OCI-M2 (cell line): ENCODE results near the gene ADSS2.

Experiments used
- DNase-seq: peaks from one replicate; lab custom pipeline; 2025; ENCODE audit not compliant: unreplicated experiment; lab: John Stamatoyannopoulos, UW

The ADSS2 gene

DNA sequence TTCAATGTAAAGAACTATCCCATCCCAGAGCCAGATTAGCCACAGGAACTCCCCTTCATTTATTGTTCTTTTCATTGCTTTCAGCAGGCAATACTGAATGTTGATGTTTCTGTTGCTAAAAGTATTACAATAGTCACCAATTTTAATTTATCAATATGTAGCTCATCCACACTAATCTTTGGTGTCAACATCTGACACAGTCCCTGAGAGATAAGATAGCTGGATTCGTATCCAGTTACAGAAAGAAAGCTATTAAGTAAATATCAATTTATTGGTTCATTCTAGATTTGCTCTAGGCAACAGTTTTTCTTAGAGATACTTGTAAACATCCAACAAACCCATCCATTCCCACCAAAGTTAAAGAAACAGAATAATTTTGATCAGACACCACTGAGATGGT, 4.7 kb downstream of the ADSS2 start:
- DNase-seq = no peak

DNA sequence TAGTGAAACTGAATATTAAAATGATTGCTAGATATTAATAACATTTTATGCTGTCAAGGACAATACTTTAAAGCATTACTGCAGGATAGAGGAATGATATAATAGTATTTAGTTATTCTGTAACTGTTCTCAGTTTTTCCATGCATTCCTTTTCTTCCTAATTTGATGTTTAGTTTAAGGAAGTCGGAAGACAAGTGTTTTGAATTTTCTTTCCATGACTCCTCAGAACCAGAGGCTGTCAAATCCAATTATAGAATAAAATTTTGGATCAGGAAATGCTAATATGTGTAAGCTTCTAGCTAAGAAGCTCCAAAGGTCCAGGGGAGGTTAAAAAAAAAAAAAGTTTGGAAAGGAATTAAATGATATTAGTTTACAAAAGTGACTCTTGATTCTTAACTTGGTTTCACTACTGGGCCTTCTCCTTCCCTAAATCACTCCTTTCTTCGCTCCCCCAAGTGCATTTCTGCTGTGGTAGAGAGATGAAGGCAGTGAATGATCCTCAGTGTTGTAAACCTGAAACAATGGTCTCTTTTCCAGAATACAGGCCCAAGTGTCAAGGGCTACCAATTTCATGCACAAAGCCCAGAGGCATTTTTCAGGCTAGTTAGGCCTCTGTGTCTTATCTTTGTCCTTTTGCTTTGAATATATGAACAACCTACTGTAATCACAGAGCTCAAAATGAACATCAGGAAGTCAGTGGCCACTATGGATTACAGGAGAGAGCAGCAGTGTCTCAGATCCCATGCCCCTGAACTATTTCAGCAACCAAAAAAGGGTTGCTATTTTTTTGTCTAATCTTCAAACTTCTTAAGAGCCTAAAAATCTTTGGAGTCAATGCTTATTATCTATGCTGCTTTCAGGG, 6.2 kb downstream of the ADSS2 start:
- no peak for DNase-seq

DNA sequence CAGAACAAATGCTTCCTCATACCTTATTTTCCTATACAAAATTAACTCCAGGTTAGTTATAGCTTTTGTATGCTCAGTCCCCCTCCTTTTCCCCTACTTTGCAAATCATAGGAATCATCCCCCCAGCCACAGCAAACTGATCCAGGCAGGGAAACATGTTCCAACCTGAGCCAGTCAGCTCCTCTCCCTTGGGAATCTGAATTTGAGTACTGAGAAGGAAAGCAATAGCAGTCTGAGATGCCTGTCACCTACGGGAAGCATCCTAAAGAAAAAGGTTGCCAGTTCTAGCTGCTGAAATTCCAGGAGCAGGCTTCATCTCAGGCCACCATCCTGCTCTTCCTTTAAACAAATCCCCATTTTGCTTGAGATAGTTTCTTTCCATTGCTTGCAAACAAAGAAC, 6.9 kb downstream of the ADSS2 start:
- DNase-seq = no peak

- no peak for DNase-seq
Observed at GRCh38 chr1:244442850-244443249, 8.9 kb downstream of the ADSS2 start.

DNA sequence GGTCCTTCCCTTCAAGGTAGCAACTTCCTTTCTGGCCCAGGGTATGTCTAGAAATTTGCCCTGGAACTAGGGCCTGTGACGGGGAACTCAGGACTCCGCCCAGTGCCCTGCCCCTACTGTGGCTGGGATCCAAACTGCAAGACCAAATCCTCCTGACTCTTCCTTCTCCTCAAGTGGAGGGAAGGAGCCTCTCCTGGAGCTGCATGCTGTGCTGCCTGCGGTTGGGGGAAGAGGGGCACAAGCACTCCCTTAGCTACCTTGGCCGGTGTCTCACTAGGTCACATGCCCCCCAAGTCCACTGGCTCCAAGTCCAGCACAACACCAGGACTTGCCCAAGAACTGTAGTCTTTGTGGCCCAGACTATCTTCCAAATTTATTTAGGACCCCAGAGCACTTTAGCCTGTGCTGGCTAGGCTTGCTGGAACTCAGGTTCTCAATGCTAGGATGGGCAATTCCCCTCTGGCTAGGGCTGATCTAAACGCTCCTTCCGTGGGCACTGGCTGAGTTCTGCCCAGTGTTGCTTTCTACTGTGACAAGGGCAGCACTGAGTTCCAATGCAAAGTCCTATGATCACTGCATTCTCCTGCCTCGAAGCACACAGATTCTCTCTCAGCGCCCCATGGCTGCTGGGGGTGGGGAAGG, 12.2 kb downstream of the ADSS2 start:
- DNase-seq = no peak

DNA sequence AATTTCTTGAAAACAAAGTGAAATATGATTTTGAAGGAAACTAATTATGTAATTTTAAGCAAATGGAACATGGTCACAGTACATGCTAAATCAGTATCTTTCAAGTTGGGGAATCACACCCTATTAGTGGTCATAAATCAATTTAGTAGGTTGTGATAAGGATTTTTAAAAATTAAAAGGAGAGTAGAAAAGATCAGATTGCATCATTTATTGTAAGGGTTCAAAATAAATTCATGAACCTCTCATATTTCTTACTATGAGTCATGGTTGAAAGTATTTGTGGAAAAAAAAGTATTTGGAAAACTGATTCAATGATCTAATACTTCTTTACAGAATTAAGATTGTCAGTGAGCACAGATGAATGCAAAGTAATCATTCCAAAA, 14.6 kb downstream of the ADSS2 start:
- DNase-seq = no peak

GRCh38 chr1:244436336-244437085, 15.2 kb downstream of the ADSS2 start:
- DNase-seq = no peak

GRCh38 chr1:244435562-244436205, 16.0 kb downstream of the ADSS2 start:
- DNase-seq = no peak

DNA sequence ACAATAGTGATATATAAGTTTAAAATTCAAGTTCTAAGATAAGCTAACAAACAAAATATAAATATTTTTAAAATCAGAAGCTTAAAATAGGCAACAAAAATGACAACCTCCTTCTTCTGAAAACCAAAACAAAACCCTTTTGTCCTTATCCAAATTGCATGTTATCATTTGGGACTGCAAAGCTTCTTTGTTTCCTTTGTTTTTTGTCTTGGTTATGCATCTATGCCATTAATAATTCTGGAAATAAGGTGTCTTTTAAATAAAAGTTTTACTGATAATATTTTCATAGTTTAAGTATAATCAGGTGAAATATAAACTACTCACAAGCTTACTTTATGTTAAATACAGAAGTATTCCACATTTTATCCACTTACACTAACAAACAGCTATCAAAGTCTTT, 20.5 kb downstream of the ADSS2 start:
- no peak for DNase-seq

GRCh38 chr1:244429818-244430217, 21.9 kb downstream of the ADSS2 start:
- no peak for DNase-seq

- no peak for DNase-seq
Observed at GRCh38 chr1:244427647-244428046, 24.1 kb downstream of the ADSS2 start.

- no peak for DNase-seq
Observed at GRCh38 chr1:244424649-244425334, 26.9 kb downstream of the ADSS2 start.

DNA sequence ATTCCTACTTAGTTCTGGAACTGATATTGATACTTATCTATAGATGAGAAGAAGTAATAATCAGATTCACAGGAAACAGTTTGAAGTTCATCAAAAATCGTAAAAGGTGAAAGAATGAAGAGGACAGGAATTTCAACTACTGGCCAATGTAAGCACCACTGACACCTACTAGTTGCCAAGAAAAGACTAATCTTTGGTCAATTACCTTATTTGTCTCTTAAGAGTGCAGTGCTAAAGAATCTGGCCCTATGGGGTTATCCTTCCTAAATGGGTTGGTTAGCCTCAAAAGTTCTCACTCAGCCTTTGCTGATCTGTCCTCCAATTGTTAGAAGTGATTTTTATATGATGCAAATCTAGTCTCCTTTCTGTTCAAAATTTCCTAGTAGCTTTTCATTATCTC, 29.5 kb downstream of the ADSS2 start:
- no peak for DNase-seq

- DNase-seq = no peak
Observed at GRCh38 chr1:244419024-244419423, 32.7 kb downstream of the ADSS2 start.

- no peak for DNase-seq
Observed at GRCh38 chr1:244414543-244414942, 37.2 kb downstream of the ADSS2 start.

DNA sequence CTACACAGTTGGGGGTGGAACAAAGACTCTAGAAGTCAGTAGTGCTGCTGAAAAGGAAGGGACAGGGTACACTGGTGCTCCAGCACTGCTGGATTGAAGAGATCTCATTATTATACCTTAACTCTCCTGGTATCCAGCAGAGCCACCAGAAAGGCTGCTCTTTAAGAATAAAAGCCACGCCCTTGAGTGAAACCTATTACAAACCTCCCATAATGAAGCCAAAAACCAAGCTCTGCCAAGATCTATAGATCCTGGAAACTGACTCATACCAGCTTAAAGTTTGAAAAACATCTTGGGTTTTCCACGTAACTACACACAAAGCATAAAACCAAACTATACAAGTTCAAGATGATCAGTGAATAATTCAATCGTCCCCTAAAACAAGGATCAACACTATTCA, 38.0 kb downstream of the ADSS2 start:
- no peak for DNase-seq

DNA sequence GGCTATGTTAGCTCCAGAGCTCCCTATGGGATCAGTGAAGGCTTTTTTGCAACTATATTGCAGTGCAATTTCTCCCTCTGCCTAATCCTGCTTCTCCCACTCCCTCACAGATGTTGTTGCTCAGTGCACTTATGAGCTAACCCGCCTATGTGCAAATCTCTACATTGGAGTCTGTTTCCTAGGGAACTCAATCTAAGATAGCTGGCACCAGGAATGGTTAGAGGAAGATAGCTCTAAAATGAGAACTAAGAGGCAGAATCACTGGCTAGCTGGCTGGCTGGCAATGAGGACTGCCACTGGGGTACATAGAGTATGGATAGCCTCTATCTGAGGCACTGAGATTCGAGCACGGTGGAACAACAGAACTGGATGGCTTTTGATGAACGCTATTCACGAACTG, 39.5 kb downstream of the ADSS2 start:
- no peak for DNase-seq

DNA sequence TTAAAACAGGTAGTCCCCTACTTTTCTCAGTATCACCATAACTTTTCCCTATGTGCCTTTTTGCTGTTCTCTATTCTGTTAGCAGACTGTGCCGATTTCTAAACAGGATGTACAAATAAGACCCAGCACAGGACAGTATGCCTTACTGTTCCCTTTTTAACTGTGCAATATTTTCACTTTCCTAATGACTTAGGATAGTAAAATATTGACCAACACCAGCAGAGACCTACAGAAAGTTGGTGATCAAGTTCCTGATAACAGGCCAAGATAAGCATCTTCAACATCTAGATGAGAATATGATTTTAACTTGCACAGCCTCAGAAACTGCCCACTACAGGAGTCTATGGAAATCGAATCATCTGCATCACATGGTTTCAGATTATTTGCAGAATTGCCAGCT, 42.0 kb downstream of the ADSS2 start:
- no peak for DNase-seq

GRCh38 chr1:244406337-244406736, 45.4 kb downstream of the ADSS2 start:
- DNase-seq = no peak

DNA sequence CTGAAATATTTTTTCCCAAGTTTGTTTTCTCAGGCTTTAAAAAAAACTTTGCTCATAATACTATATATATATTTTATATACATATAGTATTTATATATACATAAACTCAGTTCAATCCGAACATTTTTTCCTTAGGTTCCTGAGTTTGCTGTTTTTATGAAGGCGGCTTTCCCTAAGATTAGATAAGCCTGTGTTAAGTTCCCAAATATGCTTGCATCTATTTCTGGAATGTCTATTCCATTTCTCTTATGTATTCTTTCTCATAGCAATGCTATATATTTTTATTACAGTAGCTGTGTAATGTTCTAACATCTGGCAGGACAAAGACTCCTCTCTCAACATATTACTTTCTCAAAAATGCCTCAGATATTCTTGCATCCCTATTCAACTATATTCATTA, 45.9 kb downstream of the ADSS2 start:
- no peak for DNase-seq

DNA sequence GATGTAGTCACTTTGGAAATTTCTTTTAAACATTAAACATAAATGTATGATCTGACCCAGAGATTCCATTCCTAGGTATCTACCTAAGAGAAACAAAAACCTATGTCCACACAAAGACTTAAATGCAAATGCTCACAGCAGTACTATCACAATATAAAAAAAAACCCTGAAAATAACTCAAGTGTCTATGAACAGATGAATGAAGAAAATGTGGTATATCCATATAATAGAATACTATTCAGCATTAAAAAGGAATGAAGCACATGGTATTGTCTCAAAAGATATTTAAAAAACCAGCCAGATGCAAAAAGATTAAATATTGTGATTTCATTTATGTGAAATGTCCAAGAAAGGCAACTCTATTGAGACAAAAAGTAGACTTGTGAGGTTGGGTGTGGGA, 48.3 kb downstream of the ADSS2 start:
- DNase-seq = no peak
